Suprapubic skin (tissue), 3 donors: Measurements from ENCODE around the gene FOXC1.

ENCODE experiments used
- CTCF ChIP-seq, 2 donors: fragments of 200-600 bp in 1 of 2; fragments of 450-650 bp in 1 of 2; sonication (generic) in 1 of 2; IDR thresholded peaks; one replicate each; pipeline ENCODE4 v1.5.1; 2016 to 2019; ENCODE audit warnings: antibody characterized with exemption in 2 of 2, mild to moderate bottlenecking in 1 of 2, moderate library complexity in 1 of 2
- POLR2A ChIP-seq, 2 donors: fragments of 450-650 bp; IDR thresholded peaks; one replicate each; pipeline ENCODE4 v1.6.1; 2017; ENCODE audit warnings: antibody characterized with exemption in 2 of 2, mild to moderate bottlenecking in 2 of 2, moderate library complexity in 2 of 2

GRCh38 chr6:1601158-1602048 lies 8.3 kb upstream of the FOXC1 start:
- TF ChIP-seq POLR2A (IDR thresholded peaks at IDR 0.05) (no peak), CTCF (IDR thresholded peaks at IDR 0.05) (no peak)
